ENCODE results near the gene THTPA.

The THTPA gene, protein sequence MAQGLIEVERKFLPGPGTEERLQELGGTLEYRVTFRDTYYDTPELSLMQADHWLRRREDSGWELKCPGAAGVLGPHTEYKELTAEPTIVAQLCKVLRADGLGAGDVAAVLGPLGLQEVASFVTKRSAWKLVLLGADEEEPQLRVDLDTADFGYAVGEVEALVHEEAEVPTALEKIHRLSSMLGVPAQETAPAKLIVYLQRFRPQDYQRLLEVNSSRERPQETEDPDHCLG

GRCh38 chr14:23555882-23556699 lies at the start of gene THTPA:
Gene THTPA, plus strand, starts transcription at chr14:23556271. Its CDS starts 487 bp downstream, at chr14:23556758.
- peak; percentile 84 to 87 (median 86) for DNase-seq (ENCODE audit: low read depth in 3 of 3)

GRCh38 chr14:23512156-23512555 lies 43.9 kb upstream of the THTPA start:
- DNase-seq (ENCODE audit: low read depth in 3 of 3) = no peak

DNA sequence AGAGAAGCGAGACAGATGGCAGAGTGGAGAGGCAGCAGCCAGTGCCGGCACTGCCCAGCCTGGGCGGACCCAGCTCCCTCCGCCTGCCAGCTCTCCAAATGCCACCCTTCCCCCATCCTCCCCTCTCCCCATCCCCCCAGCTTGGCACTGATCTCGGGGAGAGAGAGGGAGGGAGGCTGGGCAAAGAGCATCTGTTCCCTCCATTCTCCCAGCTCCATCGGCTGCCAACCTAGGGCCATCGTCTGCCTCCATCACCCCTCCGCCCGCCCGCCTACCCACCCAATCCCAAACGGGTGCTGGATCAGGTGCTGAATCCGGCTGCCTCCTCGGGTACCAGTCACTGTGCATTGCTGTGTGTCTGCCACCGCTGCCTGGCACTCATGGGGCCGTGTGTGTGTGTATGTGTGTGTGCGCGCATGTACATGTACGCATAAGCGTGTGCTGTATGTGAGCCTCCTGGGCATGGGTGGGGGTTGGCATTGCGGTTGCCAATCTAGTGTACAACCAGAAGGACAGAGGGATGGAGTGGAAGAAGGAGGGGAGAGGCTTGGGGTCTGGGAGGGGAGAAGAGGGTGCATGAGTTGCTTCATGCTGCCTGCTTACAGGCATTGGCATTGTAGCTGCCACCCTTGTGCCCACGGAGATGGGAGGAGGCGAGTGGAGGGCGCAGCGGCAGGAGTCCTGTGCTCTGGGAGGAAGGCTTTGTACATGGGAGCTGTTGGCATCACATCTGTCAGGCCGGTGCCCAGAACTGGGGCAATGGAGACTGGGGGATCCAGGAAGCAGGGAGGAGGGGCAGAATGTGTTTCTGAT lies 42.9 kb upstream of the THTPA start:
- DNase-seq (ENCODE audit: low read depth in 3 of 3) = no peak

GRCh38 chr14:23513818-23514643 lies 42.0 kb upstream of the THTPA start:
- no peak for DNase-seq (ENCODE audit: low read depth in 3 of 3)

DNA sequence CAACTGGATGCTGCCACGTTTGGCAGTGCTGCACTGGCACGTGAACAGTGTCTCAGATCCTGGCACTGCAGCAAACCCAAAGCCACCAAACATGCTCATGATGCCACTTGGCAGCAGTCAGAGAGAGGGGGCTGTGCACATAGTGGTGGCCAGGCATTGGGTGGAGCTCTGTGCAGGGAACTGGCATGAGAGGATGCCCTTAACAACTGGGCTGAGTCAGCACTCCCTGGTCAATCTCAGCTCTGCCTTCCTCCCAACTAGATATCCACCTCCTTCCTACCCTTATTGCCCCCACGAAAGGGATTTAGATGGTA lies 41.5 kb upstream of the THTPA start:
- DNase-seq (ENCODE audit: low read depth in 3 of 3) = no peak

GRCh38 chr14:23517650-23518326 lies 38.3 kb upstream of the THTPA start:
- DNase-seq (ENCODE audit: low read depth in 3 of 3) = no peak

GRCh38 chr14:23518709-23519108 lies 37.4 kb upstream of the THTPA start:
- DNase-seq (ENCODE audit: low read depth in 3 of 3) = no peak

DNA sequence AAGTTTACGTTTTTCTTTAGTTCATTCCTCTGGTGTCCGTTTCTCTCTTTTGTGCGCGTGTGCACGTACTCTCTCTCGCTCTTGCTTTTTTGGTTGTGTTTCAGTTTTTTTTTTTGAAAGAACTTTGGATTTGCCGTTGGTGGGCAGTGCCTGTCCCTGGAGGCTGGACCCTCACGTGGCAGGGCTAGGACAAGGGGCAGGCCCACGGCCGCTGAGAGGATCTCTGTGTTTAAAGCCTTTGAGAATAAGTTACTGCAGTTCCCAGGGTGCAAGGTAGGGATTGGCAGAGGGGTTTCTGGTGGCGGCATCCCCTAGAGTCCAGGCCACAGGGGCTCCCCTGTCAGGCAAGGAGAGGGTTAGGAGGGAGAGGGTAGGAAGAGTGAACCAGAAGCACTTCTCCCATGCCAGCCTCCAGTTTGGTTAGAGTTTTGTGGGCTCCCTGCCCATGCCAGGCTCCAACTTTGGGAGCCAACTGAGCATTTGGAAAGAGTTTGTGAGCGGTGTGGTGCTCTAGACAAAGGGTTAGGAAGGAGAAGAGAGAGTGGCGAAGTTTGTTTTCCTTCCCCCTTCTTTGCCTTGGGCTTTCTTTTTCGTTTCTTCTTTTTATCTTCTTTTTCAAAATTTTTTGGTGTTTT lies 35.1 kb upstream of the THTPA start:
- no peak for DNase-seq (ENCODE audit: low read depth in 3 of 3)

DNA sequence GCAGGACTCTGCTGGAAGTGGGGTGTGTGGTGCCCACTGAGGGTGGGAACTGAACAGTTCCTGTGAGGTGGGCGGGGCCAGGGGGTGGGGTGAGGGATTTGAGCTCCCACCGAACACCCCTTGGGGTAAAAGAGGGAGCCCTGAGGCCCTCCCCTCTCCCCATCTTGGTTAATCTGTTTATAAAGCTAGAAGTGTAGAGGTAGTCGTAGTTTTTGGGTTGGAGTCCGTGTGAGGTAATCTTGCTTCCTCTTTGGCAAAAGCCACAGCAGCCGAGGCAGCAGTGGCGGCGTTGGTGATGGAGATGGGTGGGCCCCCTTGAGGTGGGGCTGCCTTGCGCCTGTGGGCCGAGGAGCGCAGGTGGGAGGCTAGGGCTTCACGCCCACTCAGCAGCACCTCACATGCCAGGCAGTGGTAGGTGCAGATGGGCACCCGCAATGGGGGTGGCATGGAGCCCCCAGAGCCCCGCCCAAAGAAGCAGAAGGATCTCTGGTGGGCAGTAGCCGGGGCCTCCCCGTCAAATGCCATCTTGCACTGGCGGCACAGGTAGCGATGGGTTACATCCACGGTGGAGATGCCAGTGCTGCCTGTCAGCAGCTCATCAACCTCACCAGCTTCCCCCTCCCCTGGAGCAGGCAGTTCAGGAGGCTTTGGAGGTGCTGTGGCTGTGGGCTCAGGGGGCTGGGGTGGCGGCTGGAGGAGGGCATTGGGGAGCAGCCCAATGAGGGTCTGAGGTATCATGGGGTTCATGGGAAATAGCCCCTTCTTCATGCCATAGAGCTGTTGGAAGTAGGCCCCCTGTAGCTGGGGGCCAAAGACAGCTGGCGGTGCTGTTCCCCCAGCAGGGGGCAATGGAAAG lies 34.1 kb upstream of the THTPA start:
- DNase-seq (ENCODE audit: low read depth in 3 of 3) = no peak

DNA sequence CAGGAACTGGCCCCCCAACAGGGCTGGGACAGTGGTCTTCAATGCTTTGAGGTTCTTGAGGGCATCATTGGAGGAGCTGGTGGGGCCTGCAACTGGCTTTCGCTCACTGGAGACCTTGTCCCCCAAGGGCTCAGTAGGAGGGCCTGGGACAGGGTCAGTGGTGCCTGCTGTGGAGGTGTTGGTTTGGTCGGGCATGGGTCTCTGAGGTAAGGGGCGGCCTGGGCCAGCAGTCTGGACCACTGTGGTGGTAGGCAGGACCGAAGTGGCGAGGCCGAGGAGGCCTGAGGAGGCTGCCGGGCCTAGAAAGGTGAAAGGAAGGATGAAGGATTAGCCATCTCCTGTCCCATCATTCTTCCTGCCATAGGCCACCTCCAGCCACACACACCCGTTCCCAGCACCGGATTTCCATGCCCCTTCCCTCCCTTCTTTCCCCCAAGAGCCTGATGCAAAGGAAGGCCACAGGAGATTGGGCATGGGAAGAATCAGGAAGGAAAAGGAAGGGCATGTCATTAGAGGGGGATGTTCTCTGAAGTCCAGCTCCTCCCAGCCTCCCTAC lies 33.4 kb upstream of the THTPA start:
- DNase-seq (ENCODE audit: low read depth in 3 of 3) = no peak

- no peak for DNase-seq (ENCODE audit: low read depth in 3 of 3)
These were observed 32.6 kb upstream of the THTPA start for GRCh38 chr14:23523229-23524016.

DNA sequence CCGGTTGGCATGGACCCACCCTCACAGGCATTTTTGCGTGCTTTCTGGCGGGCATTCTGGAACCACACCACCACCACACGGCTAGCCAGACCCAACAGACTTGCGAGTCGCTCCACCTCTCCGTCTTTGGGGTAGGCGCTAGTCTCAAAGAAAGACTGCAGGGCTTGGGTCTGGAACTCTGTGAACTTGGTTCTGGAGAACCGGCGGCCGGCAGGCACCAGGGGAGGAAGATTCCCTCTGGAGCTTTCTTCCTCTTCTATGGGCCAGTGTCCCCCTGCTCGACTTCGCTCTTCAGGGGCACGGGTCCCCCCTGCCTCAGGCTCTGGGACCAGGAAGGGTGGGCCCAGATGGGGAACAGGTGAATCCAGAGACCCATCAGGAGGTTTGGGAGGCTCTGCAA lies 31.1 kb upstream of the THTPA start:
- no peak for DNase-seq (ENCODE audit: low read depth in 3 of 3)

- DNase-seq (ENCODE audit: low read depth in 3 of 3) = no peak
These were observed 30.5 kb upstream of the THTPA start for GRCh38 chr14:23525611-23526010.

GRCh38 chr14:23528555-23528954 lies 27.5 kb upstream of the THTPA start:
- no peak for DNase-seq (ENCODE audit: low read depth in 3 of 3)

DNA sequence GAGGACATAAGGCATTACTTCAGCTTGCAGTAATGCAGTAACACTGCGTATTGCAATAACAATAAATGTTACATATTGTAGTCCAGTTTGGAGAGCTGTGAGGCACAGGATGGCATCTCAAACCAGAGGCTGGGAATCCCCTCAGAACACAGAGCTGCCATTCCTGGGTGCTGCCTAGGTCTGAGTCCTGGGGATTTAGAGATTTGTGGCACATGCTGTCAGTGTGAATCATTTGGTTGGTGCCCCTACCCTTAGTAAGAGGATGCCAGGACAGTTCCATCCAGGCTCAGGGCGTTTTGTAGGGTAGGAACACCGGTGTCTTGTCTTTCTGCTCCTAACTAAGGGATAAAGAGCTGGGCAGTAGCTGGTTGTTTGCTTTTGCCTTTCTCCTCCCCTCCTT lies 27.1 kb upstream of the THTPA start:
- no peak for DNase-seq (ENCODE audit: low read depth in 3 of 3)

- no peak for DNase-seq (ENCODE audit: low read depth in 3 of 3)
These were observed 25.6 kb upstream of the THTPA start for GRCh38 chr14:23530375-23531055.

GRCh38 chr14:23531391-23531790 lies 24.7 kb upstream of the THTPA start:
- DNase-seq (ENCODE audit: low read depth in 3 of 3) = no peak

GRCh38 chr14:23532658-23533057 lies 23.4 kb upstream of the THTPA start:
- DNase-seq (ENCODE audit: low read depth in 3 of 3) = no peak

All from stimulated activated CD4-positive, alpha-beta T cell treated with anti-CD3 and anti-CD28 coated beads, TNF-alpha, amount 100 ng/mL, for 4 hours (primary cell).